Nephron progenitor cell (in vitro differentiated cells): ENCODE data around the gene BCORL1.

Source experiments
- DNase-seq: peaks from one replicate; pipeline ENCODE4 v3.0.0; 2021
- H3K27ac Mint-ChIP-seq: 2 replicates; pipeline ENCODE4 v1.8.0; 2021; ENCODE audit warnings: mild to moderate bottlenecking, moderate library complexity, mixed read lengths
- H3K27me3 Mint-ChIP-seq: 2 replicates; pipeline ENCODE4 v1.8.0; 2021; ENCODE audit warnings: mild to moderate bottlenecking, low read depth, mixed read lengths; ENCODE audit not compliant: poor library complexity
- H3K36me3 Mint-ChIP-seq: 2 replicates; pipeline ENCODE4 v1.8.0; 2021; ENCODE audit warnings: low read depth, mixed read lengths
- H3K4me1 Mint-ChIP-seq: 2 replicates; pipeline ENCODE4 v1.8.0; 2021; ENCODE audit warnings: mixed read lengths
- H3K4me3 Mint-ChIP-seq: 2 replicates; pipeline ENCODE4 v1.8.0; 2021; ENCODE audit warnings: mild to moderate bottlenecking, moderate library complexity, mixed read lengths
- H3K9me3 Mint-ChIP-seq: 2 replicates; pipeline ENCODE4 v1.8.0; 2021; ENCODE audit warnings: mild to moderate bottlenecking, moderate library complexity, mixed read lengths
- TF ChIP-seq, protein P1 (sequence below): fragments of 200-600 bp; sonication (generic); IDR thresholded peaks from 2 replicates; pipeline ENCODE4 v1.5.0; 2021; ENCODE audit warnings: antibody characterized with exemption

BCORL1 gene

DNA sequence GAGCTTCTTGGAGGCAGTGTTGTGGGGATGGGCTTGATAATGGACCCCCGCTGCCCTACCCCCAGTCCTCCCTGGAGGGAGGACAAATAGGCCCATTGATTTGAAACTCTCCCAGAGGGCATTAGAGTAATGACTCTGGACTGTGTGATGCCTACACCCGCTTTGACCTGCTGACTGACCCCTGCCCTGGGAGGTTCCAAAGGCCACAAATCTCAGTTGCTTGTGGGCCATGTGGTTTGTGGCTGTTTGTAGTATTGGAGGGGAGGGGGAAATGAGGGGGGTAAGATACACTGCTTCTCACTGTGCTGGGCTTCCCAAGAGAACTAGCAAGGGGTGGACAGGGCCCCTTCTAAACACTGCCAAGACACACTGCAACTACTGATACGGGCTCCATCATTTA, 27.6 kb upstream of the BCORL1 start:
- H3K4me1 Mint-ChIP-seq = peaks cover 69% of the 10 kb centered on the region

DNA sequence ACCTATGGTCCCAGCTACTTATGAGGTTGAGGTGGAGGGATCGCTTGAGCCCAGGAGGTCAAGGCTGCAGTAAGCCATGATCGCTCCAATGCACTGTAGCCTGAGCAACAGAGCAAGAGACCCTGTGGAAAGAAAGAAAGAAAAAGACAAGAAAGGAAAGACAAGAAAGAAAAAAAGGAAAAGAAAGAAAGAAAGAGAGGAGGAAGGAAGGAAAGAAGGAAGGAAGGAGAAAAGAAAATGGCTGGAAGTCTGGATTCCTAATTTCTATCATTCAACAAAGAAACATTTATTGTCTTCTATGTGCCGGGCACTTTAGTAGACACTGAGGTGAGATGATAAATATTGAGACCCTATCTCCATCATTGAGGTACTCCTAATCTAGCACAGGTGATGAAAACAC, 26.8 kb upstream of the BCORL1 start:
- Mint-ChIP-seq H3K27ac (no peak overlapping the region), H3K9me3 (peaks cover 49% of the 10 kb centered on the region), H3K4me3 (peak overlapping the region; percentile 54), H3K27me3 (peaks cover 13% of the 10 kb centered on the region), H3K4me1 (peaks cover 73% of the 10 kb centered on the region), H3K36me3 (peaks cover 4% of the 10 kb centered on the region)
- no peak for DNase-seq
- TF ChIP-seq, protein P1, sequence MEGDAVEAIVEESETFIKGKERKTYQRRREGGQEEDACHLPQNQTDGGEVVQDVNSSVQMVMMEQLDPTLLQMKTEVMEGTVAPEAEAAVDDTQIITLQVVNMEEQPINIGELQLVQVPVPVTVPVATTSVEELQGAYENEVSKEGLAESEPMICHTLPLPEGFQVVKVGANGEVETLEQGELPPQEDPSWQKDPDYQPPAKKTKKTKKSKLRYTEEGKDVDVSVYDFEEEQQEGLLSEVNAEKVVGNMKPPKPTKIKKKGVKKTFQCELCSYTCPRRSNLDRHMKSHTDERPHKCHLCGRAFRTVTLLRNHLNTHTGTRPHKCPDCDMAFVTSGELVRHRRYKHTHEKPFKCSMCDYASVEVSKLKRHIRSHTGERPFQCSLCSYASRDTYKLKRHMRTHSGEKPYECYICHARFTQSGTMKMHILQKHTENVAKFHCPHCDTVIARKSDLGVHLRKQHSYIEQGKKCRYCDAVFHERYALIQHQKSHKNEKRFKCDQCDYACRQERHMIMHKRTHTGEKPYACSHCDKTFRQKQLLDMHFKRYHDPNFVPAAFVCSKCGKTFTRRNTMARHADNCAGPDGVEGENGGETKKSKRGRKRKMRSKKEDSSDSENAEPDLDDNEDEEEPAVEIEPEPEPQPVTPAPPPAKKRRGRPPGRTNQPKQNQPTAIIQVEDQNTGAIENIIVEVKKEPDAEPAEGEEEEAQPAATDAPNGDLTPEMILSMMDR = no peak

More for the DNA sequence above, 27.6 kb upstream of the BCORL1 start:
- peaks cover 4% of the 10 kb centered on the region for H3K36me3 Mint-ChIP-seq
- no peak overlapping the region for H3K27ac Mint-ChIP-seq
- H3K27me3 Mint-ChIP-seq = peaks cover 13% of the 10 kb centered on the region
- TF ChIP-seq, protein P1 = no peak
- peaks cover 52% of the 10 kb centered on the region for H3K9me3 Mint-ChIP-seq
- DNase-seq = peak; percentile 31
- no peak overlapping the region for H3K4me3 Mint-ChIP-seq

DNA sequence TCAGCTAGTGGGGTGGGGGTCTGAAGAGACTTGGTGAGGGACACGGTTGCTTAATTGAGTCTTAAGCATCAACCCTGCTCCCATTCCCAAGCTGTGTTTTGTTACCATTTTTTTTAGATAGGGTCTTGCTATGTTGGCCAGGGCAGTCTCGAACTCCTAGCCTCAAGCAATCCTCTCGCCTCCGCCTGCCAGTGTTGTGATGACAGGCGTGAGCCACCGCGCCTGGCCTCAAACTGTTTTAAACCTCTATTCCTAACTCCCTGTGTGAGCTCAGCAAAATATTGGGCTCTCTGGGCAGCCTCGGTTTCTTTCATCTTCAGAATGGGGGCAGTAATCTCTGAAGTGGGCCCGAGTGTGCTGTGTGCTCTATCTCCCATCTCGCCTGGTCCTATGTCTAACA, 26.3 kb upstream of the BCORL1 start:
- Mint-ChIP-seq H3K4me1 (peaks cover 73% of the 10 kb centered on the region), H3K9me3 (peaks cover 49% of the 10 kb centered on the region), H3K27ac (no peak overlapping the region), H3K4me3 (peak overlapping the region; percentile 73), H3K27me3 (peaks cover 13% of the 10 kb centered on the region), H3K36me3 (peaks cover 4% of the 10 kb centered on the region)
- TF ChIP-seq, protein P1 = no peak
- no peak for DNase-seq

DNA sequence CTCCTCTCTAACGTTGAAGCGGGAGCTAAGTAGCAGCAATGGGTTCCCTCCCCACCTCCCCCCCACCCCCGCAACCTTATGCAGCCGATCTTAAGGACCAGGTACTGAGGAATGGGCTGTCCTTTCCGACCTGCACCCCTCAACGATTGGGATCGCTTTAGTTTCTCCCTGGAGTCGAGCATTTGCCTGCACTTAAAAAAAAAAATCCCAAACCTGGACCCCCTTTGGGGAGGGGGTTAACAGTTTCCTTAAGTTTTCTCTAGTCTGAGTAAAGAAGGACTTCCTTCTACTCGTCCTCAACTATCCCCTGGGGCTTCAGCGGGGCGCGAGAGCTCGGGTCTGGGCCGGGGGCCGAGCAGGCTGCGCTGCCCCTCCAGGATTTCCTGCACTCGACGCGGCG, 25.7 kb upstream of the BCORL1 start:
- Mint-ChIP-seq H3K36me3 (peaks cover 3% of the 10 kb centered on the region), H3K27me3 (peaks cover 14% of the 10 kb centered on the region), H3K9me3 (peaks cover 50% of the 10 kb centered on the region), H3K4me1 (peaks cover 77% of the 10 kb centered on the region), H3K27ac (no peak overlapping the region), H3K4me3 (peak overlapping the region; percentile 73)
- DNase-seq = no peak
- TF ChIP-seq, protein P1 = no peak

DNA sequence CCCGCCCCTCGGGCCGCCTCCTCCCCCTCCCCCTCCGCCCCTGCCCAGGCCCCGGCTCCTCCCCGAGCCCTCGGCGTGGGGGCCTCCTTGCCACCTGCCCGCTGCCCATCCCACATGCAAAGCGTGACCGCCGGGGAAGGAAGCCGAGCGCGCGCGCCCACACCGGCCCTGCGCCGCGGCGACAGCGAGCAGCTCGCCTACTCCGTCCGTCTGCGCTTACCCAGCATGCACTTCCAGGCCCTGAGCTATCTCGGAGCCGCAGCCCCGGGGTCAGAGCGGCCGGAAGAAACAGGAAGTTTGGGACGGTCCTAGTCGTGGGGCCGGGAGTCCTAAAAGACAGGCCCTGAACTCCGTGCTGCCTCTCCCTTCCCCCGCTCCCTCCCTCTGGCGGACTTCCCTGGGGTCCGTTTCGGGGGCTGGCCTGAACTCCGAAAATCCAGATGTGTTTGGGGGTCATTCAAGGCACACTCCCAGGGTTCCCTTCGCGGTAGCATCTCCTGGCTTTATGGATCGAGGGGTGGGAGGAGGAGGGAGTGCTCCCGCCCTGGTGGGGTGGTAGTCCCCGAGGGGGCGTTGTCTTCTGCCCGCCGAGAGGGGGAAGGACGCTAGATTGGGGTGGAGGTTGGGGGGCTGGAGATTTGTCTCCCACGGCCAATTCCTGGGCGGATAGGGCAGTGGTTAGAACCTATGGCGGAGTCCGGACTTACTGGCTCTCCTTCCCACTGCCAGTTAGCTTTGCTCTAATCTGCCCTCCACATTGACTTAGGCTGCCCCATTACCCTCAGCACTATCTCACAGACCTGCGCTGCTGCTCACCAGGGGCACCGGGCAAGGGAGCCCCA, 25.0 kb upstream of the BCORL1 start:
- no peak overlapping the region for H3K27ac Mint-ChIP-seq
- H3K4me3 Mint-ChIP-seq = peak overlapping the region; percentile 73
- peak; percentile 68 for DNase-seq
- peaks cover 49% of the 10 kb centered on the region for H3K9me3 Mint-ChIP-seq
- H3K27me3 Mint-ChIP-seq = peaks cover 21% of the 10 kb centered on the region
- no peaks in the 10 kb centered on the region for H3K36me3 Mint-ChIP-seq
- TF ChIP-seq, protein P1 = no peak
- H3K4me1 Mint-ChIP-seq = peaks cover 76% of the 10 kb centered on the region

DNA sequence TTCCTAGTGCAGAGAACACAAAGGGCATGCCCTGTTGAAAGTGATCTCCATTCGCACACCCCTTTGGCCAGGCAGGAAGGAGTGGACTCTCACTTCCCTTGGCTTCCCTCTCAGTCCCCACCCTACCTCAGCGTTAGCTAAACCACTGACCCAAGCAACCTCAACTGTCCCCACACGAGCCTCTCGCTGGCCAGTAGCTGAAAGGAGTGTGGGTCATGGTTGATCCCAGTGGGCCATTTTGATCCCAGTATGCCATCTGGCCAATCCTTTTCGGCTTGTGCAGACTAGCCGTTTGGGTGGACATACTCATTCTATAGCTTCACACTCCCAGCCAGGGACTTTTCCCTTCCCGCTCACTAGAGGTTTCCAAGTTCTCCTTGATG, 24.4 kb upstream of the BCORL1 start:
- DNase-seq = no peak
- Mint-ChIP-seq H3K4me3 (peak overlapping the region; percentile 60), H3K36me3 (no peaks in the 10 kb centered on the region), H3K4me1 (peaks cover 71% of the 10 kb centered on the region), H3K9me3 (peaks cover 46% of the 10 kb centered on the region), H3K27ac (no peak overlapping the region), H3K27me3 (peaks cover 22% of the 10 kb centered on the region)
- TF ChIP-seq, protein P1 = no peak
